ENCODE data around the gene FGFR2. TPM values are rescaled to one million over a fixed set of nuclear protein-coding genes. Genes with fewer than 3 reads are reported as not detected.

FGFR2 gene
- total and polyA plus RNA-seq, 2 of the 4 experiments (the other 2 are of a cell fraction): not detected

DNA sequence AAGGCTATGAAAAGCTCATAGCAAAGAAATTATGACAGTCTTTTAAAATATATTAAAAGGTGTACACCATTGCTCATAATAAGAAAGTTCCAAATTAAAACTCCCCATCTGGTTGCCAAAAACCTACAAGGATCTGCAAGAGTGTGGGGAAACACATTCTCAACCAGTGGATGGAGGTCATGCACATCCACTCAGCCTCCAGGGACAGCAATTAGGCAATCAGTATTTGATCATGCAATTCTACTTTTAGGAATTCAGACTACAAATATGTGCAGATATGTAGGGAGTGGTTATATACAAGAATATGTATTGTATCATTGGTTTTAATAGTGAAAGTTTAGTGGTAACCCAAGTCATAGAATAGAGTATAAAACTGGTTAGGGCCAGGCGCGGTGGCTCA, 157.8 kb downstream of the FGFR2 start:
- in situ Hi-C loops (cut with MboI; ENCODE audit: low sequenced_read_pairs) (no loop called here), intact Hi-C loops (cut with micrococcal nuclease) (no loop called here), dilution Hi-C loops (cut with HindIII; ENCODE audit: low sequenced_read_pairs, unreplicated experiment) (no loop called here)
- Histone ChIP-seq H3K4me3 (ENCODE audit: insufficient read depth, low read depth, low read length) (no peak overlapping the region), H3K4me1 (ENCODE audit: control insufficient read depth, insufficient read depth, low read length) (no peaks in the 10 kb centered on the region), H3K27ac (ENCODE audit: insufficient read depth, low read length) (no peak overlapping the region), H2AK5ac (ENCODE audit: low read depth, low read length) (no peak overlapping the region), H3K9me1 (ENCODE audit: insufficient read depth, low read length) (no peaks in the 10 kb centered on the region), H3K9ac (ENCODE audit: low read depth, low read length) (no peak overlapping the region), H3K79me1 (ENCODE audit: low read depth in 1 of 2, low read length in 2 of 2) (no peaks in the 10 kb centered on the region), H3K4ac (ENCODE audit: low read depth, low read length) (no peak overlapping the region), H2BK5ac (ENCODE audit: low read depth, low read length, poor library complexity, severe bottlenecking) (no peak overlapping the region), H2BK20ac (ENCODE audit: low read depth, low read length) (no peak overlapping the region), H3K4me2 (ENCODE audit: low read depth, low read length) (no peak overlapping the region), H3K36me3 (ENCODE audit: control insufficient read depth, insufficient read depth, low read length) (no peaks in the 10 kb centered on the region), H4K5ac (ENCODE audit: low read depth, low read length) (no peak overlapping the region), H2AFZ (replicated peaks; ENCODE audit: low read length, poor library complexity) (no peak overlapping the region), H3K9me3 (ENCODE audit: control insufficient read depth, insufficient read depth, low read length) (peaks cover 22% of the 10 kb centered on the region), H2BK120ac (ENCODE audit: low read depth, low read length) (no peak overlapping the region), H4K8ac (ENCODE audit: low read depth in 2 of 2, low read length in 2 of 2) (no peak overlapping the region), H3K56ac (ENCODE audit: extremely low read depth, insufficient read depth, low read length) (no peak overlapping the region), H3K23ac (ENCODE audit: low read depth, low read length) (no peak overlapping the region), H2BK15ac (ENCODE audit: low read depth, low read length) (no peak overlapping the region), H4K20me1 (ENCODE audit: insufficient read depth, low read length) (no peaks in the 10 kb centered on the region), H4K91ac (ENCODE audit: insufficient read depth, low read depth, low read length) (no peak overlapping the region), H3K27me3 (ENCODE audit: control insufficient read depth, insufficient read depth, low read length) (no peaks in the 10 kb centered on the region), H2AK9ac (replicated peaks; ENCODE audit: low read depth, low read length, poor library complexity) (no peak overlapping the region), H3K14ac (replicated peaks; ENCODE audit: low read depth, low read length) (no peak overlapping the region), H3K18ac (ENCODE audit: low read depth, low read length) (no peak overlapping the region)
- TF ChIP-seq POLR2A (IDR thresholded peaks at IDR 0.05; ENCODE audit: low read depth, low read length): no peak
- no peak for TF ChIP-seq FOS (IDR thresholded peaks at IDR 0.05; ENCODE audit: low read depth, low read length)
- TF ChIP-seq CEBPB (IDR thresholded peaks at IDR 0.05; ENCODE audit: low read depth, low read length): no peak
- TF ChIP-seq NFE2L2 (IDR thresholded peaks at IDR 0.05; ENCODE audit: low read depth, low read length): no peak
- TF ChIP-seq, protein P1, sequence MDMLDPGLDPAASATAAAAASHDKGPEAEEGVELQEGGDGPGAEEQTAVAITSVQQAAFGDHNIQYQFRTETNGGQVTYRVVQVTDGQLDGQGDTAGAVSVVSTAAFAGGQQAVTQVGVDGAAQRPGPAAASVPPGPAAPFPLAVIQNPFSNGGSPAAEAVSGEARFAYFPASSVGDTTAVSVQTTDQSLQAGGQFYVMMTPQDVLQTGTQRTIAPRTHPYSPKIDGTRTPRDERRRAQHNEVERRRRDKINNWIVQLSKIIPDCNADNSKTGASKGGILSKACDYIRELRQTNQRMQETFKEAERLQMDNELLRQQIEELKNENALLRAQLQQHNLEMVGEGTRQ (IDR thresholded peaks at IDR 0.05; ENCODE audit: low read depth, low read length): no peak
- no peak for TF ChIP-seq RFX5 (IDR thresholded peaks at IDR 0.05; ENCODE audit: low read depth, low read length)
- no peak for TF ChIP-seq RAD21 (IDR thresholded peaks at IDR 0.05; ENCODE audit: low read length)
- no peak for TF ChIP-seq BHLHE40 (IDR thresholded peaks at IDR 0.05; ENCODE audit: low read depth, low read length)
- no peak for TF ChIP-seq CHD1 (IDR thresholded peaks at IDR 0.05; ENCODE audit: low read depth, low read length)
- TF ChIP-seq RCOR1 (IDR thresholded peaks at IDR 0.05; ENCODE audit: insufficient replicate concordance, low read length): no peak
- no peak for TF ChIP-seq MAFK (IDR thresholded peaks at IDR 0.05; ENCODE audit: low read depth, low read length)
- no CpG with 5 or more reads among the region's 2 CpGs for WGBS, 2 experiments (ENCODE audit: extremely low coverage in 2 of 2, insufficient read length in 1 of 2)
- BruUV-seq (replicated peaks): no TSS peak
- POLR2A ChIA-PET (ENCODE audit: unreplicated experiment): no interaction called here
- CTCF ChIA-PET: no interaction called here
- DNase-seq: no peak
- ATAC-seq (ENCODE audit: low read depth): no peak

Data from IMR-90 (cell line).